Measurements from ENCODE around the gene FAH. TPM values are rescaled to one million over a fixed set of nuclear protein-coding genes. Genes with fewer than 3 reads are reported as not detected.

The FAH gene
- total RNA-seq, 1 experiment from 2014 or later = 27.6 TPM

Other genes starting within 250 kb of the FAH start
- 0.31 TPM in 1 of 2 replicates, not detected in the other for gene BCL2A1, start 181.8 kb upstream of the FAH start, total RNA-seq (2014; rRNA removed; shearing (Covaris generic))
- 113 and 129 TPM in 2 replicates for gene ZFAND6, start 93.3 kb upstream of the FAH start, total RNA-seq (2014; rRNA removed; shearing (Covaris generic))
- gene CTXND1, start 99.2 kb downstream of the FAH start, total RNA-seq (2014; rRNA removed; shearing (Covaris generic)) = not detected in 2 replicates

All from HT-29 (cell line).